HG03066 (cell line): Measurements from ENCODE around the gene ICAM2.

Experiments
- ATAC-seq: cut with Tn5 transposase; IDR thresholded peaks from one replicate; pipeline ENCODE4 v1.9.1; 2021; ENCODE audit warnings: low read depth; ENCODE audit not compliant: unreplicated experiment

The ICAM2 gene

GRCh38 chr17:64020056-64020766 is at the start of gene ICAM2:
Gene ICAM2, minus strand, starts transcription at chr17:64020633. Its CDS starts 13,942 bp downstream, at chr17:64006691.
- peak; percentile 57 for ATAC-seq

- no peak for ATAC-seq
Measured at GRCh38 chr17:64070213-64070612, 49.8 kb upstream of the ICAM2 start.

GRCh38 chr17:64069143-64069542 is 48.7 kb upstream of the ICAM2 start:
- no peak for ATAC-seq

GRCh38 chr17:64067657-64068056 is 47.2 kb upstream of the ICAM2 start:
- ATAC-seq: no peak

- no peak for ATAC-seq
Measured at GRCh38 chr17:64066716-64067115, 46.3 kb upstream of the ICAM2 start.

GRCh38 chr17:64065161-64065560 is 44.7 kb upstream of the ICAM2 start:
- no peak for ATAC-seq

GRCh38 chr17:64064331-64064730 is 43.9 kb upstream of the ICAM2 start:
- no peak for ATAC-seq

GRCh38 chr17:64063766-64064224 is 43.4 kb upstream of the ICAM2 start:
- no peak for ATAC-seq

- no peak for ATAC-seq
Measured at GRCh38 chr17:64063088-64063487, 42.7 kb upstream of the ICAM2 start.

- ATAC-seq: peak; percentile 42
Measured at GRCh38 chr17:64061178-64061898, 40.9 kb upstream of the ICAM2 start.

- no peak for ATAC-seq
Measured at GRCh38 chr17:64060331-64060730, 39.9 kb upstream of the ICAM2 start.

GRCh38 chr17:64059756-64060155 is 39.3 kb upstream of the ICAM2 start:
- no peak for ATAC-seq

GRCh38 chr17:64058621-64059020 is 38.2 kb upstream of the ICAM2 start:
- ATAC-seq: no peak

- ATAC-seq: no peak
Measured at GRCh38 chr17:64057701-64058263, 37.3 kb upstream of the ICAM2 start.

- ATAC-seq: peak; percentile 72
Measured at GRCh38 chr17:64056269-64057005, 36.0 kb upstream of the ICAM2 start.

- ATAC-seq: no peak
Measured at GRCh38 chr17:64055183-64056142, 35.0 kb upstream of the ICAM2 start.

- ATAC-seq: no peak
Measured at GRCh38 chr17:64054304-64054703, 33.9 kb upstream of the ICAM2 start.

GRCh38 chr17:64053101-64053500 is 32.7 kb upstream of the ICAM2 start:
- no peak for ATAC-seq

GRCh38 chr17:64051153-64051552 is 30.7 kb upstream of the ICAM2 start:
- no peak for ATAC-seq

- ATAC-seq: no peak
Measured at GRCh38 chr17:64048805-64049204, 28.4 kb upstream of the ICAM2 start.
